GM12878 (cell line): ENCODE measurements around the gene CTXND2.

Experiments
- ATF3 ChIP-seq: IDR thresholded peaks from 2 replicates; pipeline ENCODE4 v1.6.1; 2011; ENCODE audit warnings: low read depth, mild to moderate bottlenecking, low read length, moderate library complexity, borderline replicate concordance; ENCODE audit errors: extremely low read depth
- CTCF ChIP-seq, 3 experiments: IDR thresholded peaks in 2 of 3; conservative IDR thresholded peaks in 1 of 3; 2 replicates each; pipeline ENCODE4 v1.5.1; 2011; ENCODE audit warnings: low read depth in 3 of 3, low read length in 3 of 3, mild to moderate bottlenecking in 3 of 3, control low read depth in 2 of 3, moderate library complexity in 2 of 3, inconsistent platforms in 1 of 3, mixed read lengths in 1 of 3; ENCODE audit not compliant: control insufficient read depth in 2 of 3, insufficient read depth in 1 of 3; ENCODE audit errors: extremely low read depth in 1 of 3
- JUND ChIP-seq: IDR thresholded peaks from 2 replicates; pipeline ENCODE4 v1.6.1; 2012; ENCODE audit warnings: low read depth, mild to moderate bottlenecking, low read length, improper control_type of control experiment, moderate library complexity
- POLR2A ChIP-seq: IDR thresholded peaks from 2 replicates; pipeline ENCODE4 v1.6.1; 2011; ENCODE audit warnings: low read depth, mild to moderate bottlenecking, low read length
- RAD21 ChIP-seq: IDR thresholded peaks from 2 replicates; pipeline ENCODE4 v1.6.1; 2011; ENCODE audit warnings: mild to moderate bottlenecking, low read depth, low read length, moderate library complexity; ENCODE audit not compliant: insufficient read depth
- SMAD1 ChIP-seq: fragments of 450-650 bp; IDR thresholded peaks from 2 replicates; pipeline ENCODE4 v1.6.1; 2018; ENCODE audit warnings: mild to moderate bottlenecking, low read depth; ENCODE audit not compliant: partially characterized antibody

GRCh38 chr1:150931773-150932172 is 44.8 kb downstream of the CTXND2 start:
- TF ChIP-seq CTCF (IDR thresholded peaks at IDR 0.05 in 2 of 3, conservative IDR thresholded peaks at IDR 0.05 in 1 of 3; ENCODE audit: control insufficient read depth in 2 of 3, extremely low read depth in 1 of 3, insufficient read depth in 1 of 3, low read depth in 3 of 3, low read length in 3 of 3) (no peak), SMAD1 (no peak), JUND (no peak), POLR2A (no peak), RAD21 (no peak), ATF3 (no peak)
